Lower lobe of right lung (tissue), 2 donors: ENCODE results near the gene PRKG1. TPM values are rescaled to one million over a fixed set of nuclear protein-coding genes. Genes with fewer than 3 reads are reported as not detected.

Experiments
- ATAC-seq, 2 donors: fragments of 200-7000 bp; cut with Tn5 transposase; one replicate each; pipeline ENCODE4 v1.9.1; 2020 to 2022; ENCODE audit warnings: mild to moderate bottlenecking in 2 of 2, moderate library complexity in 2 of 2
- DNase-seq: peaks from one replicate; pipeline ENCODE4 v3.0.0-alpha.2; 2020
- H3K27ac ChIP-seq: fragments of 200-600 bp; one replicate; pipeline ENCODE4 v1.8.0; 2022
- H3K27me3 ChIP-seq: fragments of 200-600 bp; one replicate; pipeline ENCODE4 v1.8.0; 2022; ENCODE audit warnings: low read depth
- H3K36me3 ChIP-seq: fragments of 200-600 bp; one replicate; pipeline ENCODE4 v1.8.0; 2022; ENCODE audit warnings: mild to moderate bottlenecking
- H3K4me1 ChIP-seq: fragments of 200-600 bp; one replicate; pipeline ENCODE4 v1.8.0; 2022
- H3K4me3 ChIP-seq: fragments of 200-600 bp; one replicate; pipeline ENCODE4 v1.8.0; 2022; ENCODE audit warnings: mild to moderate bottlenecking
- H3K9me3 ChIP-seq: fragments of 200-600 bp; one replicate; pipeline ENCODE4 v1.8.0; 2022
- intact Hi-C: fragments of 100-400 bp; cut with DNase I; formaldehyde crosslinking; loops from one replicate; pipeline ENCODE4 v1.11.0; 2022
- total RNA-seq: library from RNA; stranded (reverse); fragmentation: NEBNext Ultra II Directional; extraction: Animal tissue kit (Norgen Biotek cat#: 25700); gene quantifications from one replicate; pipeline ENCODE4 v1.2.1, GENCODE V29; 2021
- TF ChIP-seq, protein P1 (sequence below): fragments of 200-600 bp; IDR thresholded peaks from one replicate; pipeline ENCODE4 v1.8.0; 2022; ENCODE audit warnings: antibody characterized with exemption, mild to moderate bottlenecking
- donor health status: DM: no; HTN: yes; CAD: no; lungs with severe emphysema.

PRKG1 gene
- total RNA-seq, 1 donor from 2014 or later = 23.6 TPM

DNA sequence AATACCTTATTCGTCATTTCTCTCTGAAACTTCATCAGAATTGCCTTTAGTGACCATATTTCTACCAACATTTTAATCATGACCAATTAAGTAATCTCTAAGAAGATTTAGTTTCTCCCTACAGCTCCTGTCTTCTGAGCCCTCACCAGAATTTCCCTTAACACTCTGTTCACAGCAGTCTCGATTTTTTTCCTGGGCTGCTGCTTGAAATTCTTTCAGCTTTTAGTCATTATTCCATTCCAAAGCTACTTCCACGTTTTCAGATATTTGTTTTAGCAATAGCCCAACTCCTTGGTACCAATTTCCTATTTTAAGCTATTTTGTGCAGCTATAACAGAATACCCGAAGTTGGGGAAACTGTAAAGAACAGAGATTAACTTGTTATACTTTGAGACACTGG lies 1047.4 kb downstream of the PRKG1 start:
- no peaks in the 10 kb centered on the region for H3K9me3 ChIP-seq
- H3K4me1 ChIP-seq = no peaks in the 10 kb centered on the region
- H3K4me3 ChIP-seq = no peak overlapping the region
- no peaks in the 10 kb centered on the region for H3K36me3 ChIP-seq
- no peaks in the 10 kb centered on the region for H3K27me3 ChIP-seq
- TF ChIP-seq, protein P1, sequence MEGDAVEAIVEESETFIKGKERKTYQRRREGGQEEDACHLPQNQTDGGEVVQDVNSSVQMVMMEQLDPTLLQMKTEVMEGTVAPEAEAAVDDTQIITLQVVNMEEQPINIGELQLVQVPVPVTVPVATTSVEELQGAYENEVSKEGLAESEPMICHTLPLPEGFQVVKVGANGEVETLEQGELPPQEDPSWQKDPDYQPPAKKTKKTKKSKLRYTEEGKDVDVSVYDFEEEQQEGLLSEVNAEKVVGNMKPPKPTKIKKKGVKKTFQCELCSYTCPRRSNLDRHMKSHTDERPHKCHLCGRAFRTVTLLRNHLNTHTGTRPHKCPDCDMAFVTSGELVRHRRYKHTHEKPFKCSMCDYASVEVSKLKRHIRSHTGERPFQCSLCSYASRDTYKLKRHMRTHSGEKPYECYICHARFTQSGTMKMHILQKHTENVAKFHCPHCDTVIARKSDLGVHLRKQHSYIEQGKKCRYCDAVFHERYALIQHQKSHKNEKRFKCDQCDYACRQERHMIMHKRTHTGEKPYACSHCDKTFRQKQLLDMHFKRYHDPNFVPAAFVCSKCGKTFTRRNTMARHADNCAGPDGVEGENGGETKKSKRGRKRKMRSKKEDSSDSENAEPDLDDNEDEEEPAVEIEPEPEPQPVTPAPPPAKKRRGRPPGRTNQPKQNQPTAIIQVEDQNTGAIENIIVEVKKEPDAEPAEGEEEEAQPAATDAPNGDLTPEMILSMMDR = no peak
- DNase-seq = no peak
- no peak for ATAC-seq
- intact Hi-C loops = no loop called here
- H3K27ac ChIP-seq = no peak overlapping the region

GRCh38 chr10:52128056-52128683 lies 1053.9 kb downstream of the PRKG1 start:
- no peaks in the 10 kb centered on the region for H3K4me1 ChIP-seq
- H3K36me3 ChIP-seq = no peaks in the 10 kb centered on the region
- TF ChIP-seq, protein P1 = no peak
- H3K4me3 ChIP-seq = no peak overlapping the region
- no peaks in the 10 kb centered on the region for H3K27me3 ChIP-seq
- H3K9me3 ChIP-seq = no peaks in the 10 kb centered on the region
- intact Hi-C loops = no loop called here
- DNase-seq (no peak), ATAC-seq (no peak)
- H3K27ac ChIP-seq = no peak overlapping the region

DNA sequence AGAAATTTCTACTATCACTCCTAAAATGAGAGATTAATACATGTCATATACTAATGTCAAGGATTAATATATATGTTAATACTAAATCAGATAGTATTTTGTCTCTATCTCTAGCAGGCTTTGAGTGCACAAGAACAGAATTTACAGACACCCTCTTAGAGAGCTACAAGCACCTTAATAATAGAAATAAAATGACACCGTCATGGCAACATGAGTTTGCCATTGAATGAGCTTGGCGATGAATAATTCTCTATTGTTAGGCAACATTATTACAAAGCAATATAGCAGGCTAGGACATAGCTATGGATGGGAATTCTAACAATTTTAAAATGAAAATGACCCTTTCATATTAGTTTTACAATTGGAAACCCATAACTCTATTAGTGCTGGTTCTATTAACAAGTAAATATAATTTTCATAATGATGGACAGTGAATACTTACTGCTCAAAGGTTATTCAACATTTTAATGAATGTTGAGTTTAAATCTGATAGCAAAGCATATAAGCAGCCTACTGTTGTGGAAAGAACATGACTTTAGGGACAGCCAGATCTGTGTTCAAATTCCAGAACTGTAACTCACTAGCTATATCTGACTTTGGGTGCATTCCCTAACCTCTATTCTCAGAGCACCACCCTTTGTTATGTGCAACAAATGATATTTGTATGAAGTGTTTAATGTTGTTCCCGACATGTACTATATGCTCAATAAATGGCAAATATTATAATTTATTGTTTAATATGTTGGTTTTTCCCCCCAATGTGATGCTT lies 1055.3 kb downstream of the PRKG1 start:
- Histone ChIP-seq H3K36me3 (no peaks in the 10 kb centered on the region), H3K27me3 (no peaks in the 10 kb centered on the region), H3K4me3 (no peak overlapping the region), H3K27ac (no peak overlapping the region), H3K4me1 (no peaks in the 10 kb centered on the region), H3K9me3 (no peaks in the 10 kb centered on the region)
- ATAC-seq = no peak
- DNase-seq = no peak
- TF ChIP-seq, protein P1 = no peak
- intact Hi-C loops = no loop called here

DNA sequence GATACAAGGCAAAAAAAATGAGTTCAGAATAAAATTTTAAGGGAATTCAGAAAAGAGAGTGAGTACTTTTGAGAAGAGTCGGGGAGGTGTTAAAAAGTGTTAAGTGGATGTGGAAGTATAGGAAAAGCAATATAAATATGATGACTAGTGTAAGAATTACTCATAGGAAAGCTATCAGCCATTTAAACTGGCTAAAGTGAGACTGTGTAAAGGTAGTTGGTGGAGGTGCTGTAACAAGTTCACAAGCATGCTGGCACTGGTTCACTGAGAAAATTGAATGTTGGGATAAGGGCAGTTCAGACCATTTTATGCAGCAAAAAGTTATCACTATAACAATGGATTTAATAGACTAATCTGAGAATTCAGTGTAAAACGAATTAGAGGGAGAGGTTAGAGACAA lies 1060.8 kb downstream of the PRKG1 start:
- no peaks in the 10 kb centered on the region for H3K36me3 ChIP-seq

GRCh38 chr10:52136921-52137320 lies 1062.6 kb downstream of the PRKG1 start:
- no peak for ATAC-seq
- intact Hi-C loops = no loop called here
- TF ChIP-seq, protein P1 = no peak

More for the DNA sequence above, 1060.8 kb downstream of the PRKG1 start:
- no peaks in the 10 kb centered on the region for H3K4me1 ChIP-seq
- ATAC-seq (no peak), DNase-seq (no peak)
- no peak overlapping the region for H3K4me3 ChIP-seq
- TF ChIP-seq, protein P1 = no peak
- no peak overlapping the region for H3K27ac ChIP-seq
- no peaks in the 10 kb centered on the region for H3K9me3 ChIP-seq
- H3K27me3 ChIP-seq = no peaks in the 10 kb centered on the region
- intact Hi-C loops = no loop called here

More at GRCh38 chr10:52136921-52137320, 1062.6 kb downstream of the PRKG1 start:
- Histone ChIP-seq H3K4me1 (no peaks in the 10 kb centered on the region), H3K27ac (no peak overlapping the region), H3K4me3 (no peak overlapping the region), H3K36me3 (no peaks in the 10 kb centered on the region), H3K27me3 (no peaks in the 10 kb centered on the region), H3K9me3 (no peaks in the 10 kb centered on the region)
- DNase-seq = no peak
